Neuronal stem cell (in vitro differentiated cells): ENCODE results near the gene INTS7.

ENCODE experiments used
- DNase-seq: peaks from one replicate; pipeline ENCODE4 v3.0.0-alpha.2; 2013; ENCODE audit warnings: low spot score
- H2AFZ ChIP-seq: one replicate; pipeline ENCODE4 v1.6.1; 2013; ENCODE audit warnings: mild to moderate bottlenecking, low read length, inconsistent platforms
- H2AK5ac ChIP-seq: 2 replicates; pipeline ENCODE4 v1.6.1; 2013; ENCODE audit warnings: low read depth, mild to moderate bottlenecking, inconsistent platforms, low read length, moderate library complexity, mixed read lengths
- H2BK120ac ChIP-seq: 2 replicates; pipeline ENCODE4 v1.6.1; 2013; ENCODE audit warnings: low read depth, mild to moderate bottlenecking, inconsistent platforms, low read length, moderate library complexity, mixed read lengths
- H2BK12ac ChIP-seq: one replicate; pipeline ENCODE4 v1.6.1; 2013; ENCODE audit warnings: low read length, inconsistent platforms
- H2BK15ac ChIP-seq: 2 replicates; pipeline ENCODE4 v1.6.1; 2013; ENCODE audit warnings: mild to moderate bottlenecking, low read length, inconsistent platforms, mixed read lengths
- H2BK5ac ChIP-seq: one replicate; pipeline ENCODE4 v1.6.1; 2013; ENCODE audit warnings: inconsistent platforms, mild to moderate bottlenecking, low read length, moderate library complexity
- H3K14ac ChIP-seq: one replicate; pipeline ENCODE4 v1.6.1; 2013; ENCODE audit warnings: low read length, inconsistent platforms
- H3K18ac ChIP-seq: 2 replicates; pipeline ENCODE4 v1.6.1; 2013; ENCODE audit warnings: low read length, inconsistent platforms
- H3K23ac ChIP-seq: 2 replicates; pipeline ENCODE4 v1.6.1; 2013; ENCODE audit warnings: low read depth, mild to moderate bottlenecking, mixed read lengths, low read length, inconsistent platforms; ENCODE audit not compliant: poor library complexity
- H3K27ac ChIP-seq: replicated peaks from 3 replicates; pipeline ENCODE4 v1.5.1; 2013; ENCODE audit warnings: low read length, inconsistent platforms
- H3K27me3 ChIP-seq, 3 experiments: 2 replicates each; pipeline ENCODE4 v1.6.1; 2013; ENCODE audit warnings: low read length in 3 of 3, mild to moderate bottlenecking in 2 of 3, inconsistent platforms in 1 of 3, low read depth in 1 of 3, mixed read lengths in 1 of 3, moderate library complexity in 1 of 3; ENCODE audit not compliant: control insufficient read depth in 3 of 3, insufficient read depth in 3 of 3
- H3K36me3 ChIP-seq, 2 donors: replicated peaks in 1 of 2; 2 replicates each; pipeline ENCODE4 v1.6.1; 2013; ENCODE audit warnings: low read length in 2 of 2; ENCODE audit not compliant: control insufficient read depth in 2 of 2, insufficient read depth in 2 of 2
- H3K4ac ChIP-seq: 2 replicates; pipeline ENCODE4 v1.6.1; 2013; ENCODE audit warnings: inconsistent platforms, mild to moderate bottlenecking, low read length, moderate library complexity
- H3K4me1 ChIP-seq, 2 donors: 1 replicate in 1 of 2; 2 replicates in 1 of 2; pipeline ENCODE4 v1.6.1; 2013; ENCODE audit warnings: low read length in 2 of 2, low read depth in 1 of 2; ENCODE audit not compliant: control insufficient read depth in 2 of 2, insufficient read depth in 1 of 2
- H3K4me2 ChIP-seq: one replicate; pipeline ENCODE4 v1.6.1; 2013; ENCODE audit warnings: mild to moderate bottlenecking, low read length, inconsistent platforms; ENCODE audit not compliant: insufficient read depth, poor library complexity, severe bottlenecking
- H3K4me3 ChIP-seq, 2 donors: 2 replicates each; pipeline ENCODE4 v1.5.1; 2013; ENCODE audit warnings: low read length in 2 of 2, mild to moderate bottlenecking in 2 of 2, inconsistent platforms in 1 of 2, moderate library complexity in 1 of 2
- H3K79me1 ChIP-seq: one replicate; pipeline ENCODE4 v1.6.1; 2013; ENCODE audit warnings: low read depth, mild to moderate bottlenecking, inconsistent platforms, low read length, moderate library complexity
- H3K9ac ChIP-seq: one replicate; pipeline ENCODE4 v1.6.1; 2013; ENCODE audit warnings: mild to moderate bottlenecking, low read depth, low read length, inconsistent platforms; ENCODE audit not compliant: poor library complexity
- H3K9me3 ChIP-seq, 2 donors: replicated peaks in 1 of 2; 2 replicates each; pipeline versions ENCODE3 to v1.6.1; 2013; ENCODE audit warnings: low read length in 2 of 2, mild to moderate bottlenecking in 2 of 2, inconsistent platforms in 1 of 2, low read depth in 1 of 2, mixed read lengths in 1 of 2, moderate library complexity in 1 of 2; ENCODE audit not compliant: control insufficient read depth in 2 of 2, insufficient read depth in 1 of 2
- H4K8ac ChIP-seq: one replicate; pipeline ENCODE4 v1.6.1; 2013; ENCODE audit warnings: low read depth, mild to moderate bottlenecking, inconsistent platforms, low read length, moderate library complexity
- H4K91ac ChIP-seq: one replicate; pipeline ENCODE4 v1.6.1; 2013; ENCODE audit warnings: low read length, low read depth, mild to moderate bottlenecking, inconsistent platforms; ENCODE audit not compliant: poor library complexity
- WGBS, 2 donors: extraction: QIAGEN DNeasy Blood & Tissue Kit; methylation state at CpG; one replicate each; pipeline ENCODE4 v1.1.7; 2013; ENCODE audit warnings: missing lambda C conversion rate in 2 of 2, mixed read lengths in 1 of 2; ENCODE audit not compliant: insufficient read length in 2 of 2, insufficient replicate concordance in 1 of 2; ENCODE audit errors: extremely low coverage in 2 of 2; 5-methylcytosine and 5-hydroxymethylcytosine counted together

INTS7 gene

GRCh38 chr1:211951856-211952255 lies 83.5 kb downstream of the INTS7 start:
- Histone ChIP-seq H3K27me3 (no peaks in the 10 kb centered on the region), H4K91ac (no peak overlapping the region), H2AFZ (no peak overlapping the region), H4K8ac (no peak overlapping the region), H3K79me1 (no peaks in the 10 kb centered on the region), H3K4me3 (no peak overlapping the region), H2BK120ac (no peak overlapping the region), H2BK15ac (no peak overlapping the region), H3K18ac (no peak overlapping the region), H2BK5ac (no peak overlapping the region), H3K14ac (no peak overlapping the region), H3K27ac (no peak overlapping the region), H3K9ac (no peak overlapping the region), H3K36me3 (peaks cover 4 to 56% of the 10 kb centered on the region in 2 donors), H3K4ac (no peak overlapping the region), H3K23ac (no peak overlapping the region), H3K4me1 (peaks cover 0 to 2% of the 10 kb centered on the region in 2 donors), H3K9me3 (peaks cover 0 to 3% of the 10 kb centered on the region in 2 donors), H2AK5ac (no peak overlapping the region), H3K4me2 (no peak overlapping the region), H2BK12ac (no peak overlapping the region)
- DNase-seq: no peak

GRCh38 chr1:211948377-211948776 lies 87.0 kb downstream of the INTS7 start:
- H3K27me3 ChIP-seq: no peaks in the 10 kb centered on the region
- H3K4me2 ChIP-seq: no peak overlapping the region
- no peak overlapping the region for H3K14ac ChIP-seq
- no CpG with 5 or more reads among the region's 5 CpGs for WGBS, 2 donors
- H3K79me1 ChIP-seq: no peaks in the 10 kb centered on the region
- DNase-seq: no peak
- no peak overlapping the region for H2BK5ac ChIP-seq
- H2BK120ac ChIP-seq: no peak overlapping the region
- H2BK15ac ChIP-seq: no peak overlapping the region
- H3K18ac ChIP-seq: no peak overlapping the region
- H3K4me1 ChIP-seq: peaks cover 0 to 2% of the 10 kb centered on the region in 2 donors
- no peak overlapping the region for H4K8ac ChIP-seq
- H3K27ac ChIP-seq: no peak overlapping the region
- no peak overlapping the region for H2BK12ac ChIP-seq
- no peak overlapping the region for H2AFZ ChIP-seq
- H2AK5ac ChIP-seq: no peak overlapping the region
- H3K23ac ChIP-seq: no peak overlapping the region
- no peak overlapping the region for H4K91ac ChIP-seq
- H3K9me3 ChIP-seq: no peaks in the 10 kb centered on the region
- H3K4me3 ChIP-seq: no peak overlapping the region
- peaks cover 7 to 71% of the 10 kb centered on the region in 2 donors for H3K36me3 ChIP-seq
- no peak overlapping the region for H3K4ac ChIP-seq
- no peak overlapping the region for H3K9ac ChIP-seq

- H3K23ac ChIP-seq: no peak overlapping the region
- no peak overlapping the region for H2BK15ac ChIP-seq
- H3K14ac ChIP-seq: no peak overlapping the region
- peaks cover 0 to 2% of the 10 kb centered on the region in 2 donors for H3K4me1 ChIP-seq
- H4K91ac ChIP-seq: no peak overlapping the region
- no peak overlapping the region for H3K4me2 ChIP-seq
- no peaks in the 10 kb centered on the region for H3K79me1 ChIP-seq
- H2BK5ac ChIP-seq: no peak overlapping the region
- H2AFZ ChIP-seq: no peak overlapping the region
- no peak overlapping the region for H4K8ac ChIP-seq
- H3K27me3 ChIP-seq: no peaks in the 10 kb centered on the region
- no peak overlapping the region for H2BK12ac ChIP-seq
- WGBS, 2 donors: no CpG with 5 or more reads among the region's 11 CpGs
- no peak overlapping the region for H3K4ac ChIP-seq
- H2BK120ac ChIP-seq: no peak overlapping the region
- no peak for DNase-seq
- H3K4me3 ChIP-seq: no peak overlapping the region
- H3K9ac ChIP-seq: no peak overlapping the region
- H2AK5ac ChIP-seq: no peak overlapping the region
- peaks cover 7 to 74% of the 10 kb centered on the region in 2 donors for H3K36me3 ChIP-seq
- H3K27ac ChIP-seq: no peak overlapping the region
- no peak overlapping the region for H3K18ac ChIP-seq
- no peaks in the 10 kb centered on the region for H3K9me3 ChIP-seq
These were observed 87.7 kb downstream of the INTS7 start for GRCh38 chr1:211947396-211948295.

- Histone ChIP-seq H4K8ac (no peak overlapping the region), H3K4ac (no peak overlapping the region), H3K27ac (no peak overlapping the region), H3K9ac (no peak overlapping the region), H3K4me3 (no peak overlapping the region), H3K4me1 (peaks cover 0 to 2% of the 10 kb centered on the region in 2 donors), H2BK15ac (no peak overlapping the region), H3K14ac (no peak overlapping the region), H3K27me3 (no peaks in the 10 kb centered on the region), H3K79me1 (no peaks in the 10 kb centered on the region), H2AK5ac (no peak overlapping the region), H3K18ac (no peak overlapping the region), H3K23ac (no peak overlapping the region), H3K9me3 (no peaks in the 10 kb centered on the region), H3K36me3 (peaks cover 5 to 76% of the 10 kb centered on the region in 2 donors), H3K4me2 (no peak overlapping the region), H2AFZ (no peak overlapping the region), H2BK120ac (no peak overlapping the region), H2BK12ac (no peak overlapping the region), H2BK5ac (no peak overlapping the region), H4K91ac (no peak overlapping the region)
- DNase-seq: no peak
- no CpG with 5 or more reads among the region's 10 CpGs for WGBS, 2 donors
These were observed 90.4 kb downstream of the INTS7 start for GRCh38 chr1:211944733-211945500.
